ENCODE results near the gene XRCC4.

Gene XRCC4

DNA sequence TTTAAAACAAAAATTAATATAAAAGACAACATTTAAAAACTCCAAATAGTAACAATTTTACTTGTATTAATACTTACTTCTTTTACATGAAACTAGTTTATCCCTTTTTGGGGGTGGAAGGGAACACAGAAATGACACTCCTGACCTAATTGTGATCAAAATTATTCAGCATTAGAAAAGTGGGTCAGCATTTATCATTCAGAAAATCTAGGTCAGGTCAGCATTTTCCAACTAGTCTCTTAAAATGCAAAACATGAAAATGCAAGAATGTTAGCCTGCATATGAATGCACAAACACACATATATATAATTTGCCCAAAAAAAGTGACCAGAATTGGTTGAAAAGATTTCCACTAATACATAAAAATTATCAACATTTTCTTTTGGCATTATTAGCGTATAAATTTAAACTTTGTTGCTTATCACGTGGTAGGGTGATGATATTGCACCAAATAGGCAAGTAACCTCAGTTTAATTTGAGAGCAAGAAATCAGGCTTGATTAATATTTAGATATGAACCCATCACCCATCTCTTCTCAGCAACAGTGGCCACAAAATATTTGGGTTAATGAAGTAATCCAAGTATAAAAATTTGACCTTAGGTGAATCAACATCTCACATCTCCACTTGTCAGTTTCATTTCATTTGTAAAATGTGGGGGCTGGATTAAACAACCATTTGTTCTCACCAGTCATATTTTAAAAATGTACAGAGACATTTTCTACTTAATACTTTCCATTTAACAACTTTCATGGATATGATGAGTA, 5.9 kb upstream of the XRCC4 start:
- DNase-seq (ENCODE audit: low spot score): no peak

GRCh38 chr5:83072966-83073365, 4.4 kb upstream of the XRCC4 start:
- no peak for DNase-seq (ENCODE audit: low spot score)

DNA sequence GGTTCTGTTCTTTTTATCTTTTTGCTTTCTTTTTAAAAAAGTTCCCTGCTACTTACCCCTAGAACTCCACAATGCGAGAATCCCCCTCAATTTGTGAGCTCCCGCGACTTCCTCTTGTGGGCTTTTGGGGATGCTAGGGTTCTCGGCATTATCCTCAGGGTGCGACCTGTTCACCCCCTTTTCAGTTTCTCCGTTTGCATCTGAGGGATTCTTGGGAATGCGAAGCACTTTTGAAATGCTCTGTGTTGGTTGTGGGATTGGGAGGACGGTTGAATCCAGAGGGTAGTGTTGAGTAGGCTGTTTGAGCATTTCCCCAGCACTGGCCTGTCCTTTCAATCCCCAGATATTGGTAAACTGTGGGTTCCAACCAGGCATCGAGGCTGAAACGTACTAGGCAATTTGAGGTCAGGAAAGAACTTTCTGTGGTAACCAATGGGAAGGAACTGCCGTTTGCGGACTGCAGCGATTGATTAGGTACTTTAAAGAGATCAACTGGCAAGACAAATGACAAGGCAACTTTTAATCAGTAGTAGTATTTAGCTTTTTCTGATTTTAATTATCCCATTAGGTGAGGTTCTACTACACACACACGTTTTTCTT, 415 bp downstream of the XRCC4 start:
- no peak for DNase-seq (ENCODE audit: low spot score)

DNA sequence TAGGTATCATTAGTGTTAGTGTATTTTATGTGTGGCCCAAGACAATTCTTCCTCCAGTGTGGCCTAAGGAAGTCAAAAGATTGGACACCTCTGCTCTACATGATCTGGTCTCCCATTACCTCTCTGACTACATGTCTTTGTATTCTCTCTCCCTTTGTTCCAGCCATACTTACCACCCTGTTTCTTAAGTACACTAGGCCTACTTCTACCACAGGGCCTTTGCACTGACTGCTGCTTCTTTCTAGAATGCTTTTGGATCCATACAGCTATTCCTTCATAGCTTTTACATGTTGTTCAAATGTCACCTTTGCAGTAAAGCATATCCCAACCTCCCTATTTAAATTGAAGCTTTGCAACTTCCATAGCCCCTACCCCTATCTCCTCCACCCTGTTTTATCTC, 5.4 kb downstream of the XRCC4 start:
- DNase-seq (ENCODE audit: low spot score): no peak

- DNase-seq (ENCODE audit: low spot score): no peak
These were observed 7.0 kb downstream of the XRCC4 start for GRCh38 chr5:83084336-83084735.

DNA sequence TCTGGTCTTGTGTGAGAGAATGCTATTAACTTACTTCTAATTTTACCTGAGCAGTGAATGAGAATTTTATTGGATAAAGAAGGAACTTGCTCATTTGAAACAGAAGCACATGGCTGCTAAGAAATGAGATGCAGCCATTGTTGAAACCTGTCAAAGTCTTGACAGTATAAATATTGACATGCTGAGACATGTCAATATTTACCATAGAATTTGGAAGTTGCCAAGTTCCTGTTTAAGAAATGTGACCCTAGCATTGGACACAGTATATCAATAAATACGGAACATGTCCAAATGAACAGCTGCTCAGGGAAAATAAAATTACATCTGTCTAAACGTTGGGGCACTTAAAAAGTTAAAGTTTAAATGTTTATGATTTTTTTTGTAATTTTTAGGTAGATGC, 7.8 kb downstream of the XRCC4 start:
- no peak for DNase-seq (ENCODE audit: low spot score)

DNA sequence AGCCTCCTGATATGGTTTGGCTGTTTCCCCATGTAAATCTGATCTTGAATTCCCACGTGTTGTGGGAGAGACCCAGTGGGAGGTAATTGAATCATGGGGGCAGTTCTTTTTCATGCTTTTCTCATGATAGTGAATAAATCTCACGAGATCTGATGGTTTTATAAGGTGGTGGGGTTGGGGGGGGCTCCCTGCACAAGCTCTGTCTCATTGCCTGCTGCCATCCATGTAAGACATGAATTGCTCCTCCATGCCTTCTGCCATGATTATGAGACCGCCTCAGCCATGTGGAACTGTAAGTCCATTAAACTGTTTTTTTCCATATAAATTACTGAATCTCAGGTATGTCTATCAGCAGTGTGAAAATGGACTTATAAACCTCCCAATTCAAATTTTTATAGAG, 12.8 kb downstream of the XRCC4 start:
- no peak for DNase-seq (ENCODE audit: low spot score)

DNA sequence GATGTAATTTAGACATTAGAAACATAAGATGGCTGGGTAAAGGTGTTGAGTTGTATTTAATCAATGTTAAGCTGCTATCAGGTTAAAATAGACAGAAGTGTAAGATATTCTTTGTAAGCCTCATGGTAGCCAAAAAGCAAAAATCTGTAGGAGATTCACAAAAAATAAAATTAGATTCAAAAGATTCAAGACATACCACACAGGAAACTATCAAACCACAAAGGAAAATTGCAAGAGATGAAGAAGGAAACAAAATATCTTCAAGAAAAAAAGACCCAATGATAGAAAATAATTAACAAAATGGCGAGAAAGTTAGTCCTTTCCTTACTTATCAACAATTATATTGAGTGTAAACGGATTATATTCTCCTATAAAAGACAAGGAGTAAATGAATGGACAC, 15.3 kb downstream of the XRCC4 start:
- no peak for DNase-seq (ENCODE audit: low spot score)

GRCh38 chr5:83093692-83094091, 16.3 kb downstream of the XRCC4 start:
- DNase-seq (ENCODE audit: low spot score): no peak

GRCh38 chr5:83095163-83095956, 18.0 kb downstream of the XRCC4 start:
- DNase-seq (ENCODE audit: low spot score): no peak

DNA sequence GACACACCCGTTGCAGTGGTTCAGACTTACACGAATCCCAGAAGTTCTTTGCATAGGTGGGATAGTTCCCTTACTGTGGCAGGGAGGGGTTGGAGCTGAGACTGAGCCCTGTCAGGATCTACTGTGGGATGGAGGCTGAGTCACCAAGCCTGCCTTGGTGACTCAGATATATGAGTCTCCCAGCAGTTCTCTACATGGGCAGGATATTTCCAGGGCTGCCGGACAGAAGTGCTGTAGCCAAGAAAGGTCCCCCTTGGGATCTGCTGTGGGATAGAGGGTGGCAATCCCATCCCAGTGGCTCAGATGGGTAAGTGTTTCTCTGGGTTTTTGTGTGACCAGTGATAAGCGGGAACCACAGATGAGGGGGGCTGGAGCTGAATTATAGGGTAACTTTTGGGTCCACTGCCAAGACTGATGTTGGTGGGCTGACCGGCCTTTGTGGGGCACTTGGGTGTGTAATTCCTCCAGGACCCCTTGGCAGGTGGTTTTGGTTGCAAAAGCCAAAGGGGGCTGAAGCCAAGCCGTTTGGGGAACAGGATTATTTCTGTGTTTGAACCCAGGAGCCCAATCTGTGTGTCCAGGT, 18.7 kb downstream of the XRCC4 start:
- no peak for DNase-seq (ENCODE audit: low spot score)

DNA sequence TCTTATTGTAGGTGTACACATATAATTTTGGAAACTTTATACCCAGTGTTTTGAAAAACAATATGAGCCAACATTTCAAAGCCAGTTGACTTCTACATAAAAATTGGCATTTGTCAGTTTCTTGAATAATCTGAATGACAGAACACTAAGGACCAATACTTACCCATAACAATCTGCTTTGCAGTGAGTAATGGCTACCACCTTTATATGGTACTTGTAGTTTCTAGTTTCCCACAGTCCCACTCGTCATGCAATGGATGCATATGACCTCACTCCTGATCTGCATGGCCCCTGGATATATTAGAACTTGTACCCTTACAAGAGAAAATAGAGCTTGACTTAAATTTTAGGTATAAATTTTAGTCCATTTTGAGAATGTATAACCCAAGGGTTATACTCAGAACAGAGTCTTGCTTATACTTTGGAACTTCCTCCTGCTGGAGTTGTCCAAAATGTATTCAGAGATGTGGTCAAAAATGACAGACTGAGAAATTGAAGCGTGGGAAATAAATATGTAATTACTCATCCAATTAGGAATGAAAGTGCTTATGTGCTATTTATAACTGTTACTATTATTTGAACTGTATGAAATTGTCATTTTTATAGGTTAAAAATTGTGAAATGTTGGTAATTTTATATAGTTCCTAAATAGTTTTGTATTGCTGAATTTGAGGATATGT, 19.5 kb downstream of the XRCC4 start:
- no peak for DNase-seq (ENCODE audit: low spot score)

DNA sequence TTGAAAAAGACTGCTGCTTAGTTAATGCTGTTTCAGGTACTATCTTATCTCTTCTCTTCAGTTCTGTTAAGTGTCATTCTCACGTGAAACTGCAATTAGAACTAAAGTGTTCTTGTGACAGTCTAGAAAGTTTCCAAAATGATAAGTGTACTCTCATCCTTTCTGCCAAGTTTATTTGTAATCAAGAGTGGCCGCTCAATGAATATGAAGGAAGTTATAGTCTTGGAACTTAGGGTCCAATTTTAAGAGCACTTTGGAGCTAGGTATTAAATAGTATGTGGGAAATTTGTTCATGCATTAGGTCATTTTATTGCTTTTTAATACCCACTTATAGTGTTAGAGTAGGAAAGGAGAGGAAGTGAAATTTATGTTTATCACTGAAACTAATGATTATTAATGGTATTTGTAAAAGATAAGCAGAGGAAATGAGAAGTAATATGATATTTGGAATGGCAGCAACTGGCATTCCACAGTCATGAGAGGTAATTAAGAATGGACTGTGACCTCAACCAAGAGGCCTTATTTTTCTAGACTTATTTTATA, 20.4 kb downstream of the XRCC4 start:
- peak; percentile 7 for DNase-seq (ENCODE audit: low spot score)

- no peak for DNase-seq (ENCODE audit: low spot score)
These were observed 21.7 kb downstream of the XRCC4 start for GRCh38 chr5:83099001-83099400.

- DNase-seq (ENCODE audit: low spot score): no peak
These were observed 22.1 kb downstream of the XRCC4 start for GRCh38 chr5:83099445-83099844.

GRCh38 chr5:83101514-83101913, 24.2 kb downstream of the XRCC4 start:
- no peak for DNase-seq (ENCODE audit: low spot score)

- DNase-seq (ENCODE audit: low spot score): no peak
These were observed 25.1 kb downstream of the XRCC4 start for GRCh38 chr5:83102364-83102980.

DNA sequence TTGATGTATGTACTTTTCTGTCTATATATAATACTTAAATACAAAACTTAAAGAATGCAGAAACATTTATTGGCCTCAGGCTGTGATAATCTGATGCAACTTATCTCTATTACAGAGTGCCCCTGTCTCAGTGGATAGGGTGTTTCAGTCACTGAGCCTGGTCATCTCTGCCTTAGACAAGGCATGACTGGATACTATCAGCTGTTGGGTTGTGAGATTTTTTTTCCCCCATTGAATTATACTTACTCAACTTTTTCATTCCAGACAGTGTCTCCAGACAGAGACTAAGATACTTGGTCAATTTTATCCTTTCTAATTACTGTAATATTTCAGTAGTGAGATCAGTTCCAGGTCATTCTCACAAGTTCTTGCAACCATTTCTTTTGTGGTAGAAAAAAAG, 26.7 kb downstream of the XRCC4 start:
- DNase-seq (ENCODE audit: low spot score): no peak

DNA sequence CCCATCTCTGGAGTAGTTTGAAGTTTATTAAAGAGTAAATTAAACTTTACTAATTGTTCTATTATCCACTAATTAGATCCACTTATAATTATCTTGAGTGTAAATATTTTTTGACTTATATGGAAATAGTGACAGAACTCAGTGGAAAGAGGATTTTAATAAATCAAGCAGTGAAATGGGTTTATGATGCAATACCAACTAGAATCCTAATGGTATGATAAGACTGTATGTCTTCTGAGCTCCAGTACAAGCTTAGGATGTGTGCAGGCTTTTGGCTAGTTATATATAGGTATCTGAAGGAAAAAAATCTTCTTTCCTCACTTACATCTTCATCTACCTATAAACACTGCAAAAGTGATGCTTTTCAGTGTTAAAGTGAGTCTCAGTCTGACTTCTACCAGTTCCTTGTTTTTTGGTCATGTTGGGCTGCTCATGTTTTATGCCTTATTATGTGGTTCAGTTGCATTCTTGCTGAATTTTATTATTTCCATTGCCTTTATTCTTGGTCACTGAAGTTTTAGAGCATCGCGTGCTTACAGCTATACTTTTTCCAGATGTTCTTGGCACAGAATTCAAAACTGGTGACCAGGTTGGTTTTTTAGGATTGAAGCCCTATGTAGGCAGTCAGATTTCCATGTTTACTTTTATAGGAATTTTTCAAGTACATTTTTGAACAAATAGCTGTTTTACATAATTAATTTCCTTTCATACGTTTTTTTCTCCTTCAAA, 30.5 kb downstream of the XRCC4 start:
- DNase-seq (ENCODE audit: low spot score): no peak

GRCh38 chr5:83109380-83109779, 32.0 kb downstream of the XRCC4 start:
- DNase-seq (ENCODE audit: low spot score): no peak

GRCh38 chr5:83115816-83116215, 38.5 kb downstream of the XRCC4 start:
- no peak for DNase-seq (ENCODE audit: low spot score)
